Measurements from ENCODE around the gene APRT. TPM values are rescaled to one million over a fixed set of nuclear protein-coding genes. Genes with fewer than 3 reads are reported as not detected.

APRT gene
- polyA plus RNA-seq, 3 donors, result 123 to 307 (median 233) TPM

DNA sequence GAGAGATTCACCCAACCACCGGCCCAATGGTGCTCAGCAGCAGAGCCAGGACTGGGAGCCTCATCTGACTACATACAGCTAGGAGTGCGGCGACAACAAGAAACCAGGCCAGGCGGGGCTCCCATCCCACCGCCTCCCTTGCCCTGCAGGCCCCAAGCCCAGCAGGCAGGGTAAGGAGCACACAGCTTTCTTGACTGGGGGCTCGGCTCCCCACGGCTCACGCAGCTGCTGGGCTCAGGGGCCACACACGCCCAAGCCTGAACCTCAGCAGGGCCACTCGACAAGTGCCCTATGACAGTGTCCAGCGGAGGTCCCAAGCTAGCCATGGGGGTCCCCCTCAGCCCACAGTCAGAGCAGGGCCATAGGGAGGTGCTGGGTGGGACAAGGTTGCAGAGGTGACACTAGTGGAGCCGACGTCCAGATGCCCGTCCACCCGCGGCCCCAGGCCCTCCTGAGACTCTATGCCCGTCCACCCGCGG, 40.4 kb downstream of the APRT start:
- Mint-ChIP-seq H3K36me3 (peaks cover 7 to 21% of the 10 kb centered on the region in 2 donors), H3K27ac (peak overlapping the region; percentile 53 to 90 (median 75)), H3K4me1 (peaks cover 62% of the 10 kb centered on the region), H3K4me3 (peak overlapping the region; percentile 67 to 83), H3K9me3 (no peaks in the 10 kb centered on the region), H3K27me3 (ENCODE audit: low read depth in 3 of 3) (peaks cover 0 to 3% (median 1%) of the 10 kb centered on the region in 3 donors)
- Histone ChIP-seq H3K4me2 (replicated peaks; ENCODE audit: extremely low read depth, low read length, poor library complexity, severe bottlenecking) (peak overlapping the region; percentile 58), H3K79me2 (ENCODE audit: insufficient read depth, low read length) (peaks cover 99% of the 10 kb centered on the region), H3K27me3 (ENCODE audit: control insufficient read depth in 2 of 2, insufficient read depth in 2 of 2, low read length in 2 of 2) (no peaks in the 10 kb centered on the region), H4K20me1 (ENCODE audit: insufficient read depth, low read length) (peaks cover 97% of the 10 kb centered on the region), H3K9ac (ENCODE audit: insufficient read depth, low read length, poor library complexity, severe bottlenecking) (peak overlapping the region; percentile 53), H3K36me3 (replicated peaks in 1 of 2; ENCODE audit: control insufficient read depth in 1 of 2, insufficient read depth in 2 of 2, low read length in 2 of 2) (peaks cover 8 to 12% of the 10 kb centered on the region in 2 donors), H2AFZ (ENCODE audit: insufficient read depth, low read depth, low read length, poor library complexity, severe bottlenecking) (no peak overlapping the region), H3K9me3 (replicated peaks in 1 of 2; ENCODE audit: control insufficient read depth in 1 of 2, insufficient read depth in 1 of 2, low read length in 2 of 2) (no peaks in the 10 kb centered on the region), H3K4me3 (replicated peaks in 1 of 3; ENCODE audit: low read depth in 2 of 3, low read length in 3 of 3) (peak overlapping the region in 1 of 3 experiments; percentile 54), H3K4me1 (ENCODE audit: control insufficient read depth in 1 of 2, insufficient read depth in 2 of 2, low read length in 2 of 2) (peaks cover 43 to 66% of the 10 kb centered on the region in 2 donors), H3K27ac (ENCODE audit: low read depth in 1 of 2, low read length in 2 of 2) (peak overlapping the region; percentile 37 to 73)
- DNase-seq, result no peak
- WGBS (ENCODE audit: insufficient coverage), result 36% methylated on average over 11 of the region's 19 CpGs
- TF ChIP-seq, protein P1, sequence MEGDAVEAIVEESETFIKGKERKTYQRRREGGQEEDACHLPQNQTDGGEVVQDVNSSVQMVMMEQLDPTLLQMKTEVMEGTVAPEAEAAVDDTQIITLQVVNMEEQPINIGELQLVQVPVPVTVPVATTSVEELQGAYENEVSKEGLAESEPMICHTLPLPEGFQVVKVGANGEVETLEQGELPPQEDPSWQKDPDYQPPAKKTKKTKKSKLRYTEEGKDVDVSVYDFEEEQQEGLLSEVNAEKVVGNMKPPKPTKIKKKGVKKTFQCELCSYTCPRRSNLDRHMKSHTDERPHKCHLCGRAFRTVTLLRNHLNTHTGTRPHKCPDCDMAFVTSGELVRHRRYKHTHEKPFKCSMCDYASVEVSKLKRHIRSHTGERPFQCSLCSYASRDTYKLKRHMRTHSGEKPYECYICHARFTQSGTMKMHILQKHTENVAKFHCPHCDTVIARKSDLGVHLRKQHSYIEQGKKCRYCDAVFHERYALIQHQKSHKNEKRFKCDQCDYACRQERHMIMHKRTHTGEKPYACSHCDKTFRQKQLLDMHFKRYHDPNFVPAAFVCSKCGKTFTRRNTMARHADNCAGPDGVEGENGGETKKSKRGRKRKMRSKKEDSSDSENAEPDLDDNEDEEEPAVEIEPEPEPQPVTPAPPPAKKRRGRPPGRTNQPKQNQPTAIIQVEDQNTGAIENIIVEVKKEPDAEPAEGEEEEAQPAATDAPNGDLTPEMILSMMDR (IDR thresholded peaks at IDR 0.05), result no peak
- intact Hi-C loops (cut with micrococcal nuclease), result no loop called here

DNA sequence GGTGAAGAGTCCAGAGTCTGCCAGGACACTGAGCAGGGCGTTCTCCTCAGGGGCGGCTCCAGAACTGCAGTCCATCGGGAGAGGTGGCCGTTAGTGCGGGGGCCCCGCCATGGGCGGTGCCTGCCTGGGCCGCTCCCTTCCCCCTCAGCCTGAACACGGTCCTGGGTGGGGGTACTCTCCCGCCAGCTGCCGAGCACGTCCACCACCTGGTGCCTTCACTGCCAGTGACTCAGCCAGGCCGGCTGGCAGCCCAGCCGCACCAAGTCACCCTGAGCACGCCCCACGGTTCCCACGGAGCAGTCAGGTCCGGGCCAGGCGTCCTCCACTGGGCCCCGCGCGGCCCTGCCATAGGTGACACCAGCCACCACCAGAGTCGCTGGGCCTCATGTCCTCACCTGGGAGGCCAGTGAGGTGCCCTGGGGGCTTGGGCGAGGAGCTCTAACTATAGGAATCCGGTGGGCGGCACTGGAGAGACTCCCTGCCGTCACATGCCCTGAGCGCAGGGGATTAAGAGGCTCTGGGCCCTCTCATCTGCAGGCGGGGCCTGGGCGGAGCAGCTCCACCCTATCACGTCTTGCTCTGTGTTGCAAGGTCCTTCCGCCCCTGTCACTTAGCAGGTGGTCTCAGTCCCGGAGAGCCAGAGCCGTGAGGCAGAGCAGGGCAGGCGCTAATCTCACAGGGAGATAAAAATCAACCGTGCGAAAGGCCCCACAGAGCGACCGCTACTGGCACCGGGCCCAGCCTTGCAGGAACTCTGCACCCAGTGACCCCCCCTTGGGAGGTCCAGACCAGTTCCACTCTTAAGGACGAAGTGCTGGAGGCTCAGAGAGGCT, 41.1 kb downstream of the APRT start:
- H3K27me3 ChIP-seq (ENCODE audit: control insufficient read depth in 2 of 2, insufficient read depth in 2 of 2, low read length in 2 of 2), result no peaks in the 10 kb centered on the region
- H4K20me1 ChIP-seq (ENCODE audit: insufficient read depth, low read length), result peaks cover 99% of the 10 kb centered on the region
- no peaks in the 10 kb centered on the region for H3K9me3 Mint-ChIP-seq
- intact Hi-C loops (cut with micrococcal nuclease), result no loop called here
- peak overlapping the region; percentile 67 to 83 for H3K4me3 Mint-ChIP-seq
- H3K79me2 ChIP-seq (ENCODE audit: insufficient read depth, low read length), result peaks cover 99% of the 10 kb centered on the region
- H3K27me3 Mint-ChIP-seq (ENCODE audit: low read depth in 3 of 3), result peaks cover 0 to 3% (median 1%) of the 10 kb centered on the region in 3 donors
- H2AFZ ChIP-seq (ENCODE audit: insufficient read depth, low read depth, low read length, poor library complexity, severe bottlenecking), result no peak overlapping the region
- H3K9ac ChIP-seq (ENCODE audit: insufficient read depth, low read length, poor library complexity, severe bottlenecking), result peak overlapping the region; percentile 53
- peak overlapping the region in 1 of 3 experiments; percentile 54 for H3K4me3 ChIP-seq (replicated peaks in 1 of 3; ENCODE audit: low read depth in 2 of 3, low read length in 3 of 3)
- H3K36me3 ChIP-seq (replicated peaks in 1 of 2; ENCODE audit: control insufficient read depth in 1 of 2, insufficient read depth in 2 of 2, low read length in 2 of 2), result peaks cover 15 to 16% of the 10 kb centered on the region in 2 donors
- H3K4me1 Mint-ChIP-seq, result peaks cover 62% of the 10 kb centered on the region
- 18% methylated on average over 41 of the region's 41 CpGs for WGBS (ENCODE audit: insufficient coverage)
- peak overlapping the region; percentile 37 to 73 for H3K27ac ChIP-seq (ENCODE audit: low read depth in 1 of 2, low read length in 2 of 2)
- peaks cover 10 to 20% of the 10 kb centered on the region in 2 donors for H3K36me3 Mint-ChIP-seq
- no peaks in the 10 kb centered on the region for H3K9me3 ChIP-seq (replicated peaks in 1 of 2; ENCODE audit: control insufficient read depth in 1 of 2, insufficient read depth in 1 of 2, low read length in 2 of 2)
- peak overlapping the region; percentile 53 to 90 (median 75) for H3K27ac Mint-ChIP-seq
- TF ChIP-seq, protein P1 (IDR thresholded peaks at IDR 0.05), result no peak
- H3K4me2 ChIP-seq (replicated peaks; ENCODE audit: extremely low read depth, low read length, poor library complexity, severe bottlenecking), result peak overlapping the region; percentile 58
- peaks cover 43 to 66% of the 10 kb centered on the region in 2 donors for H3K4me1 ChIP-seq (ENCODE audit: control insufficient read depth in 1 of 2, insufficient read depth in 2 of 2, low read length in 2 of 2)
- DNase-seq, result peak in 2 of 3 donors; percentile 34 to 42
